ENCODE results near the gene MATN4.

The MATN4 gene

DNA sequence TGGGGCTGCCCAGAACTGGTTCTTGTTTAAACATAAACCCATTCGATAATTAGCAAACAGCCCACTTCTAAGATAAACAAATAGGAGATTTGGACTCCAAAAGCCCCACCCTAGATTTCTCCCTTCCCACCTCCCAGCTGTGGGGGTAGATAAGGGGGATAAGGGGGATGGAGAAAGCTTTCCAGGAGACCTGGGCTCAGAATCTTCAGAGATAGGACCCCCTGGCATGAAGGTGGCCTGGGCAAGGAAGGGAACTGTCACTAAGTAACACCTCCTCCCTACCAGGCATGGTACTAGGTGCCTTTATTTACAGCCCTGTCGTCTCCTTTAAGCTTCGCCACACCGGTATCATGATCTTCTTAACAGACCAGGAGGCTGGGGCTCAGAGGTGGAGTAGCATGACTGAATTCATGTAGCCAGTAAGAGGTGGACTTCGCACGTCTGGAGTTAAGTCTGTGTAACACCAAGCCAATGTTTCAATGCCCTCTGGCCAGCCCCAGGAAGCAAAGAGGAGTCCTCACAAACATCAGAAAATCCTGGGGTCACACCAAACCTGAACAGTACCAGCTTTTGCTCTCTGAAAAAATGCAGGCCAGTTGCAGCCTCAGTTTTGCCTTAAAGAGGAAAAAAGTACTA is 35.6 kb upstream of the MATN4 start:
- TF ChIP-seq EZH2phosphoT487 (IDR thresholded peaks at IDR 0.05; ENCODE audit: borderline replicate concordance, low read length) (no peak), CTCF (IDR thresholded peaks at IDR 0.05; ENCODE audit: low read depth, low read length, poor library complexity, severe bottlenecking) (no peak)
- H3K9me2 ChIP-seq (replicated peaks; ENCODE audit: control insufficient read depth, low read length): no peaks in the 10 kb centered on the region
- H3K36me3 ChIP-seq (ENCODE audit: control insufficient read depth, low read length): no peaks in the 10 kb centered on the region
- H4K20me1 ChIP-seq (ENCODE audit: control insufficient read depth, insufficient read depth, low read depth, low read length): no peaks in the 10 kb centered on the region
- no peaks in the 10 kb centered on the region for H3K79me2 ChIP-seq (ENCODE audit: control insufficient read depth, low read length)
- no peak overlapping the region for H3K4me2 ChIP-seq (ENCODE audit: low read length)
- no peaks in the 10 kb centered on the region for H3F3A ChIP-seq (ENCODE audit: control insufficient read depth, insufficient read depth)
- no peaks in the 10 kb centered on the region for H3K4me1 ChIP-seq (ENCODE audit: control insufficient read depth, low read length)
- peaks cover 71% of the 10 kb centered on the region for H3K27me3 ChIP-seq (ENCODE audit: control insufficient read depth, low read length)
- H3K4me3 ChIP-seq (ENCODE audit: low read length): no peak overlapping the region
- H3K27ac ChIP-seq (ENCODE audit: low read depth, low read length): no peak overlapping the region
- H3K9me3 ChIP-seq (ENCODE audit: control insufficient read depth, insufficient read depth, low read length): no peaks in the 10 kb centered on the region

DNA sequence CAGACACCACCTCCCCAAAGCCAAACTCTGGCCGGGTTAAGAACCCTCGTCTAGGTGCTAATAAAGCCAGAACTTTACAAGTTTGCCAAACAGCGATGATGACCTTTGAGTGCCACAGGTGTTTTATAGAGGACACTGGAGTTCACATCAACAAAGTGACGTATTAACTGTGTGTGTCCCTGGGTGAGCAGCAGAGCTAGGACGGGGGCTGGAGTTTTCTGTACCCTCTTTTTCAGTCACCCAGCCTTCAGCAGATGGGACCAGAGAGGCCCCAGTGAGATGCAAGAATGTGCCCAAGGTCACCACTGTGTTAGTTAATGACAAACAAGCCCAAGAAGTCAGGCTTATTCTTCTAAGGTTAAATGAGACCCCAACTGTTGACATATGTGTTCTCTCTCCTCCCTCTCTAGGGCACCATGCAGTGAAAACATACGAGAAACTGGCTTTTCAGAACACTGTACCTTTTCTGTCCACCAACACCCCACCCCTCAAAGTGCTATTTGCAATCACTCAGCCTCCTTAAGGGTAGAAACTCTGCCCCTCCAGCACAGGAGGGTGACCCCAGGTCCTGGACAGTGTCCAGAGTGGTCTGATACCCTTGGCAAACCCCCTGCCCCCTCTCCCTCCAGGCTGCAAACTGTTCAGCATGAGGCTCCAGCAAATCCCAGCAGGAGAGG is 34.9 kb upstream of the MATN4 start:
- no peaks in the 10 kb centered on the region for H3K79me2 ChIP-seq (ENCODE audit: control insufficient read depth, low read length)
- H3K27ac ChIP-seq (ENCODE audit: low read depth, low read length): no peak overlapping the region
- H3K4me3 ChIP-seq (ENCODE audit: low read length): no peak overlapping the region
- H3K36me3 ChIP-seq (ENCODE audit: control insufficient read depth, low read length): no peaks in the 10 kb centered on the region
- no peaks in the 10 kb centered on the region for H3K9me3 ChIP-seq (ENCODE audit: control insufficient read depth, insufficient read depth, low read length)
- TF ChIP-seq CTCF (IDR thresholded peaks at IDR 0.05; ENCODE audit: low read depth, low read length, poor library complexity, severe bottlenecking): no peak
- TF ChIP-seq EZH2phosphoT487 (IDR thresholded peaks at IDR 0.05; ENCODE audit: borderline replicate concordance, low read length): no peak
- H4K20me1 ChIP-seq (ENCODE audit: control insufficient read depth, insufficient read depth, low read depth, low read length): no peaks in the 10 kb centered on the region
- no peaks in the 10 kb centered on the region for H3F3A ChIP-seq (ENCODE audit: control insufficient read depth, insufficient read depth)
- H3K4me2 ChIP-seq (ENCODE audit: low read length): no peak overlapping the region
- no peaks in the 10 kb centered on the region for H3K9me2 ChIP-seq (replicated peaks; ENCODE audit: control insufficient read depth, low read length)
- peaks cover 69% of the 10 kb centered on the region for H3K27me3 ChIP-seq (ENCODE audit: control insufficient read depth, low read length)
- H3K4me1 ChIP-seq (ENCODE audit: control insufficient read depth, low read length): no peaks in the 10 kb centered on the region

DNA sequence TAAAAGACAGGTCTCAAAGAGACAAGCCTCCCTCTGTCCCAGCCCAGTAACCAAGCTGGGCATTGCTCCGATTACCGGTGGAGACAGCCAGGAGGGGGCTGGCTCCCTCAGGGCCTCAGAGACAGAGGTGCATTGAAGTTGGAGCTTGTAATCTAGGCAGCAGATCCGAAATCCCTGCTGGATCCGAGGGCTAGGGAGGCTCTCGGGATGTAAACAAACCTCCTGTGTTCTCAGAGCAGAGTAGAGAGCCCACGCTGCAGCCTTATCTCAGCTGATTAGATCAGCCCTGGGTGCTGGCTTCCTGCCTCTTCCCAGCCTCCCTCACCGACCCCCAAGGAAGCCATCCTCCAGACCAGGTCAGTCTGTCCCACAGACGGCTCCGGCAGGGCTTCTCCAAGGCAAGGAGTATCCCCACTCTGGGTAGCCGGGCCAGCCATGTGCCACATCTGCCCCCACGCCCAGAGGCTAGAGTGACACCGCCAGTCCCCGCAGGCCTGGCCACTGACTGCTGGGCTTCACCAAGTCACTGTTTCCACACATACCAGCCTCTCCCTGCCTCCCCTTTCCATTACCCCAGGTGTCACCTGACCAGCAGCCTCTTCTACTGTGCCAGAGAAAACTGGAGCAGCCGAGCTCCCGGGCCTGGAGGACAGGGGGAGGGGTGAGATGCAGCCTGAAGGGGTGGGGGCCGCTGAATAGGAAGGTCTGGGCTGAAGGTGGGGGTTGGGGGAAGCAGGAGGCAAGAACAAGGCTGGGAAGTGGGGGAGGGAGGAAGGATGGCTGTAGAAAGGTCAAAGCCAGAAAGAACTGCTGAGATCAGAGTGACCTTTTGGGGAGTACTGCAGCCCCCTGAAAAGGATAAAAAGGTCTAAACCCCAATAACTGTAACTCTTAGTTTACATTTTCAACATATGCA is 34.1 kb upstream of the MATN4 start:
- peaks cover 61% of the 10 kb centered on the region for H3K27me3 ChIP-seq (ENCODE audit: control insufficient read depth, low read length)
- no peaks in the 10 kb centered on the region for H3K36me3 ChIP-seq (ENCODE audit: control insufficient read depth, low read length)
- H3K4me1 ChIP-seq (ENCODE audit: control insufficient read depth, low read length): no peaks in the 10 kb centered on the region
- no peaks in the 10 kb centered on the region for H3K9me2 ChIP-seq (replicated peaks; ENCODE audit: control insufficient read depth, low read length)
- no peak for TF ChIP-seq CTCF (IDR thresholded peaks at IDR 0.05; ENCODE audit: low read depth, low read length, poor library complexity, severe bottlenecking)
- no peak for TF ChIP-seq EZH2phosphoT487 (IDR thresholded peaks at IDR 0.05; ENCODE audit: borderline replicate concordance, low read length)
- no peaks in the 10 kb centered on the region for H3K79me2 ChIP-seq (ENCODE audit: control insufficient read depth, low read length)
- H3K4me2 ChIP-seq (ENCODE audit: low read length): no peak overlapping the region
- H3K27ac ChIP-seq (ENCODE audit: low read depth, low read length): no peak overlapping the region
- H3K9me3 ChIP-seq (ENCODE audit: control insufficient read depth, insufficient read depth, low read length): no peaks in the 10 kb centered on the region
- no peaks in the 10 kb centered on the region for H3F3A ChIP-seq (ENCODE audit: control insufficient read depth, insufficient read depth)
- H4K20me1 ChIP-seq (ENCODE audit: control insufficient read depth, insufficient read depth, low read depth, low read length): no peaks in the 10 kb centered on the region
- no peak overlapping the region for H3K4me3 ChIP-seq (ENCODE audit: low read length)
